Measurements from ENCODE around the gene KLHL40.
"Not testable (repeated sequence)": the region's sequence is repeated elsewhere in the genome, so short reads cannot be mapped to it uniquely, and the experiment has no call there.

KLHL40 gene

DNA sequence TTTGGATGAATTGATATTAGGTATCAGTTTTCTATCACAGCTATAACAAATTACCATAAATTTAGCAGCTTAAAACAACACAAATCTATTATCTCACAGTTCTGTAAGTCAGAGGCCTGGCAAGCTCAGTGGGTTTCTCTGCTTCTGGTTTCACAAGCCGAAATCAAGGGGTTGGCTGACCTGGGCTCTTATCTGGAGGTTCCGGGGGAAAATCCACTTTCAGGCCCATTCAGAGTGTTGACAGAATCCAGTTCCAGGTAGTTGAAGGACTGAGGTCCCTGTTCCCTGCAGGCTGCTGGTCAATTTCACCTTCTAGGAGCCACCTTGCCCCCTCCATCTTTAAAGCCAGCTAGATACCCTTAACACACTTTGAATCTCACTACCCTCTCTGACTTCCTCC, 28.4 kb downstream of the KLHL40 start:
- H3K27ac ChIP-seq = no peak overlapping the region
- TF ChIP-seq ZFX (IDR thresholded peaks at IDR 0.05) = no peak
- TF ChIP-seq, protein P1, sequence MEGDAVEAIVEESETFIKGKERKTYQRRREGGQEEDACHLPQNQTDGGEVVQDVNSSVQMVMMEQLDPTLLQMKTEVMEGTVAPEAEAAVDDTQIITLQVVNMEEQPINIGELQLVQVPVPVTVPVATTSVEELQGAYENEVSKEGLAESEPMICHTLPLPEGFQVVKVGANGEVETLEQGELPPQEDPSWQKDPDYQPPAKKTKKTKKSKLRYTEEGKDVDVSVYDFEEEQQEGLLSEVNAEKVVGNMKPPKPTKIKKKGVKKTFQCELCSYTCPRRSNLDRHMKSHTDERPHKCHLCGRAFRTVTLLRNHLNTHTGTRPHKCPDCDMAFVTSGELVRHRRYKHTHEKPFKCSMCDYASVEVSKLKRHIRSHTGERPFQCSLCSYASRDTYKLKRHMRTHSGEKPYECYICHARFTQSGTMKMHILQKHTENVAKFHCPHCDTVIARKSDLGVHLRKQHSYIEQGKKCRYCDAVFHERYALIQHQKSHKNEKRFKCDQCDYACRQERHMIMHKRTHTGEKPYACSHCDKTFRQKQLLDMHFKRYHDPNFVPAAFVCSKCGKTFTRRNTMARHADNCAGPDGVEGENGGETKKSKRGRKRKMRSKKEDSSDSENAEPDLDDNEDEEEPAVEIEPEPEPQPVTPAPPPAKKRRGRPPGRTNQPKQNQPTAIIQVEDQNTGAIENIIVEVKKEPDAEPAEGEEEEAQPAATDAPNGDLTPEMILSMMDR (conservative IDR thresholded peaks at IDR 0.05) = no peak

DNA sequence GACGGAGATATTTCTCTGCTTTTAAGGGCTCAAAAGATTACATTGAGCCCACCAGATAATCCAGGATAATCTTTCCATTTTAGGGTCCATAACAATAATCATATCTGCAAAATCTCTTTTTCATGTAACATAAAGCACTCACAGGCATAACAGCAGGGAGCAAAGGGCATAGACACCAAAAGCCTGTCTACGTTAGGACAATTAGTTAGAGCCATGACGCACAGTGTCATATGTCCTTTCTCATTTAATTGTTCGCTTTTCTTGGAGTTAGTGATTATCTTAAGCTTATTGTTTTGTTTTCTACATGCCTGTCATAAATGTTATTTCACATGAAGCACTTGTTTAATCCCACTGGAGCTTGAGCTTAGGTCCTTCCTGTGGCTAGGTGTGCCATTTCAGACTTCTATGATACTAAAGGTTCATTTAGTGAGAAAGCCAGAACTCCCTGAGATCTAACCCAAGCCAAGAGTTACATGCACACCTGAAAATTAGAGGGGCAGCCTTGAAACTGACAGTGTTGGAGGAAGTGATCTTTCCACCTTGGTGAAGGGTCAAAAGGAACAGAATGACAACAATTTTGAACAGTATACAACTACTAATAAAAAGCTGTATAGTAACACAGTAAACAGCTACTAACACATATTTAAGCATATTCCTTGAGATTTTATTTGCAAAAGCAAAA, 29.0 kb downstream of the KLHL40 start:
- H3K27ac ChIP-seq = no peak overlapping the region
- TF ChIP-seq, protein P1 (conservative IDR thresholded peaks at IDR 0.05) = no peak
- no peak for TF ChIP-seq ZFX (IDR thresholded peaks at IDR 0.05)

DNA sequence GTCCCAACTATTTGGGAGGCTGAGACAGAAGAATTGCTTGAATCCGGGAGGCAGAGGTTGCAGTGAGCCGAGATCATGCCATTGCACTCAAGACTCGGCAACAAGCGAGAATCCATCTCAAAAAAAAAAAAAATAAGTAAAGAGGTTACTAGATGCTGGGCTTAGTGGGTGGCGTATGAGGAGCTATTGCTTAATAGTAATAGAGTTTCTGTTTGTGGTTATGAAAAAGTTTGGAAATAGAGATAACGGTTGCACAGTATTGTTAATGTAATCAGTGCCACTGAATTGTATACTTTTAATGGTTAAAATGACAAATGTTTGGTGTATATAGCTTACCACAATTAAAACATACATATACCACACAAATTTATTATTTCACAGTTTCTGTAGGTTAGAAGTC, 32.0 kb downstream of the KLHL40 start:
- TF ChIP-seq, protein P1 (conservative IDR thresholded peaks at IDR 0.05) = no peak
- no peak for TF ChIP-seq ZFX (IDR thresholded peaks at IDR 0.05)

DNA sequence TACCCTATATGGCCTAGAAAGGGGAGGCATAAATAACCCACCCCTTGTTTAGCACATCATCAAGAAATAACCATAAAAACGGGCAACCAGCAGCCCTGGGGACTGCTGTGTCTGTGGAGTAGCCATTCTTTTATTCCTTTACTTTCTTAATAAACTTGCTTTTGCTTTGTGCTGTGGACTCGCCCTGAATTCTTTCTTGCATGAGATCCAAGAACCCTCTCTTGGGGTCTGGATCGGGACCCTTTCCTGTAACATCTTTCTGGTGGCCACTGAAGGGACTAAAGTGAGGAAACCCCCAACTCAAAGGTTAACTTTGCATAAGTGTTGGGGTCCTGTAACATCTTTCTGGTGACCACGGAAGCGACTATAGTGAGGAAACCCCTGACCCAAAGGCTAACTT, 33.0 kb downstream of the KLHL40 start:
- H3K27ac ChIP-seq = no peak overlapping the region
- no peak for TF ChIP-seq ZFX (IDR thresholded peaks at IDR 0.05)
- TF ChIP-seq, protein P1 (conservative IDR thresholded peaks at IDR 0.05) = no peak

More for the DNA sequence above, 32.0 kb downstream of the KLHL40 start:
- no peak overlapping the region for H3K27ac ChIP-seq

DNA sequence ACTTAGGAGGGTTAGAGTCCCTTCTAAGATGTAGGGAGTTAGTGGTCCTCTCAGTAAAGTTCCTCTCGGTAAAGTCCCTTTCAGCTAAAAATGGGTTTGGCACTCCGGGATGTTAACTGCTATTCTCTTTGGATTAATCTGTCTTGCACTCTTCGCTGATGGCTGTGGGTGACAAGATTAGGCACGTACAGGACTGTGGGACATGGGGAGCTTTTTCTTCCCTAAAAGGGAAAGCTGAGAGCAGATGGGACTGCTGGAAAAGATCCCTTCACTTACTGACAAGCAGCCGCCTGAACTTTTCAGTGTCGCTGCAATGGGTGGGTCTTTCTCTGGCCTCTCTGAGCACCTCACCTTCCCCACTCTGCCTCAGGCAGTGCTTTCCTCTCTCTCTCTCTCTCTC, 33.7 kb downstream of the KLHL40 start:
- H3K27ac ChIP-seq = no peak overlapping the region
- TF ChIP-seq ZFX (IDR thresholded peaks at IDR 0.05) = no peak
- TF ChIP-seq, protein P1 (conservative IDR thresholded peaks at IDR 0.05) = no peak

DNA sequence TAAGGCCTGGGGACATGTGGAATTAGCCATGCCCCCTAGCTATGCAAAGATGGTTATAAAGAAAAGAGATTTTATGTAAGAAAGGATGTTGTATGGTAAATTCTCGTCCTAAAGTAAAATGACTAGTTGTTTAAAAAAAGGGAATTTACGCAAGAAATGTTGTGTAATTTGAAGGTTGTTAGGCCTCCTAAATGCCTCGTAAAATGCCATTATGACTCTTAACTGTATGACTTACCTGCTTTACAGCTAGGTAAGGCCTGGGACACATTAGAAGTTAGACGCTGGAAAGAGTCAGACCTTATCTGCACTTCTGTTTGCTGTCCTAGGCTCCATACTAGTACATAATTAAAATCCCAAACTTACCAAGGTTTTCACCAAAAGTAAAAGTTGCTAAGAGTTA, 34.8 kb downstream of the KLHL40 start:
- H3K27ac ChIP-seq = no peak overlapping the region
- TF ChIP-seq, protein P1 (conservative IDR thresholded peaks at IDR 0.05) = no peak
- TF ChIP-seq ZFX (IDR thresholded peaks at IDR 0.05) = no peak

DNA sequence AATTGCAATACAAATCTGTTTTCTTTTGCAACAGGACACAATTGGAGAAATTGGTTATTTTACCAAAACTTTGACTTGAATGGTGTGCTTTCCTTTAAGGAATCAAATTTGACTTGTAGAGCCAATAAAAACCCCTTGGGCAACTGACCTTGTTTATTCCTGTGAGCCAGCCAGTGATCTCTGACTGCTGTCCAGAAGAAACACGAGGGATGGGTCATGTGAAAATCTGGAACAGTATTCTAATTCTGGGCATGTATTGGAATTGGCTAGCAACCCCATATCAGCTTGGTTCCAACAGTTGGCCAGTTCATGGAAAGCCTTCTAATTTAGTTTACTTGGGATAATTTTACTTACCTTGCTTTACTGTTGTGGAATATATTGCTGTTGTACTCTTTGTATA, 36.4 kb downstream of the KLHL40 start:
- TF ChIP-seq, protein P1 (conservative IDR thresholded peaks at IDR 0.05) = no peak
- TF ChIP-seq ZFX (IDR thresholded peaks at IDR 0.05) = no peak
- no peak overlapping the region for H3K27ac ChIP-seq

DNA sequence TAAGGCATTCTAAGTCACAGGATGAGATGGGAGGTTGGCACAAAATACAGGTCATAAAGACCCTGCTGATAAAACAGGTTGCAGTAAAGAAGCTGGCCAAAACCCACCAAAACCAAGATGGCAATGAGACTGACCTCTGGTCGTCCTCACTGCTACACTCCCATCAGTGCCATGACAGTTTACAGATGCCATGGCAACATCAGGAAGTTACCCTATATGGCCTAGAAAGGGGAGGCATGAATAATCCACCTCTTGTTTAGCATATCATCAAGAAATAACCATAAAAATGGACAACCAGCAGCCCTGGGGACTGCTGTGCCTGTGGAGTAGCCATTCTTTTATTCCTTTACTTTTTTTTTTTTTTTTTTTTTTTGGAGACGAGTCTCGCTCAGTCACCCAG, 37.1 kb downstream of the KLHL40 start:
- H3K27ac ChIP-seq = not testable (repeated sequence)

Data from C4-2B (cell line).